Duodenal mucosa (tissue), 2 donors: Measurements from ENCODE around the gene PSMF1.
"Not testable (repeated sequence)": the region's sequence is repeated elsewhere in the genome, so short reads cannot be mapped to it uniquely, and the experiment has no call there.

Experiments
- H3K27ac ChIP-seq: one replicate; pipeline ENCODE4 v1.7.0; 2013; ENCODE audit warnings: low read depth, low read length
- H3K27me3 ChIP-seq, 2 donors: one replicate each; pipeline ENCODE4 v1.7.0; 2013; ENCODE audit warnings: low read length in 2 of 2, control low read depth in 1 of 2; ENCODE audit not compliant: insufficient read depth in 2 of 2, control insufficient read depth in 1 of 2
- H3K36me3 ChIP-seq, 2 donors: one replicate each; pipeline ENCODE4 v1.7.0; 2013; ENCODE audit warnings: low read length in 2 of 2, control low read depth in 1 of 2; ENCODE audit not compliant: insufficient read depth in 2 of 2, control insufficient read depth in 1 of 2
- H3K4me1 ChIP-seq, 2 donors: one replicate each; pipeline ENCODE4 v1.7.0; 2013; ENCODE audit warnings: low read length in 2 of 2, control low read depth in 1 of 2; ENCODE audit not compliant: insufficient read depth in 2 of 2, control insufficient read depth in 1 of 2
- H3K4me3 ChIP-seq, 2 donors: one replicate each; pipeline ENCODE4 v1.7.0; 2013; ENCODE audit warnings: low read length in 2 of 2, low read depth in 1 of 2
- H3K9ac ChIP-seq, 2 donors: one replicate each; pipeline ENCODE4 v1.7.0; 2013; ENCODE audit warnings: low read length in 2 of 2, low read depth in 1 of 2
- H3K9me3 ChIP-seq, 2 donors: one replicate each; pipeline ENCODE4 v1.7.0; 2013; ENCODE audit warnings: low read length in 2 of 2, control low read depth in 1 of 2; ENCODE audit not compliant: control insufficient read depth in 1 of 2

The PSMF1 gene

DNA sequence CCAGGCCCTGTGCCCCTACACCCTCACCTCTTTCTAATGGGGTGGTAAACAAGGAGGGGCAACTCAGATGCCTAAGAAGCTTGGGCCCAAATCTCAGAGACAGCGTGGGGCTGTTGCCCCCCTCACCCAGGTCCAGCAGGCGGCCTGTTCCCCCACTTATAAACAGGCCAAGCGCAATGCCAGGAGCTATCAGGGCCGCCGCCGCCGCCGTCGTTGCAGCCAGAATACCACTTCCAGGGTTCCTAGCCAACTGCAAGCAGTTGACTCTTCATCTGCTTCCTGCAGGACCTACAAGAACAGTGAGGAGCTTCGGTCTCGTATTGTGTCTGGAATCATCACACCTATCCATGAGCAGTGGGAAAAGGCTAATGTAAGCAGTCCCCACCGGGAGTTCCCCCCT lies 16.4 kb downstream of the PSMF1 start:
- Histone ChIP-seq H3K27ac (no peak overlapping the region), H3K36me3 (peaks cover 38 to 72% of the 10 kb centered on the region in 2 donors)

DNA sequence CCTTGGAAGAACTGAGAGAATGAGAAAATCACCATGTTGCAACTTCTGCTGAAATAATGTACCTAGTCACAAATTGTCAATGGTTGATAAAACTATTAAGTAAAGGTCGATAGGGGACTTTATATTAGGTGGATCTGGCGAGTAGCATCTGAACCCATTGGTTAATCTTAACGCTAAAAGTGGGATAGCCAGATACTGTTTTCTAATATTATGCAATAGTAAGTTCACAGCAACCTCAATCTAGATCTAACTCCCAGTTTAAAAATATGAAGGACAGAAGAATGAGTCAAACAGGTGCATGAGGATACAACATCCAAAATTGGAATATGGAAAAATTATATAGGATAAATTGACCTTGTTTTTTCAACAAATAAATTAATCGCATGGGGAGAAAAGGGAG lies 18.8 kb downstream of the PSMF1 start:
- Histone ChIP-seq H3K27ac (no peak overlapping the region), H3K9me3 (peaks cover 1 to 6% of the 10 kb centered on the region in 2 donors), H3K9ac (no peak overlapping the region), H3K36me3 (peaks cover 37 to 69% of the 10 kb centered on the region in 2 donors), H3K4me3 (no peak overlapping the region), H3K4me1 (no peaks in the 10 kb centered on the region), H3K27me3 (no peaks in the 10 kb centered on the region)

More for the DNA sequence above, 16.4 kb downstream of the PSMF1 start:
- no peaks in the 10 kb centered on the region for H3K27me3 ChIP-seq
- peaks cover 1 to 6% of the 10 kb centered on the region in 2 donors for H3K9me3 ChIP-seq
- no peak overlapping the region for H3K9ac ChIP-seq
- H3K4me3 ChIP-seq, result no peak overlapping the region
- no peaks in the 10 kb centered on the region for H3K4me1 ChIP-seq

DNA sequence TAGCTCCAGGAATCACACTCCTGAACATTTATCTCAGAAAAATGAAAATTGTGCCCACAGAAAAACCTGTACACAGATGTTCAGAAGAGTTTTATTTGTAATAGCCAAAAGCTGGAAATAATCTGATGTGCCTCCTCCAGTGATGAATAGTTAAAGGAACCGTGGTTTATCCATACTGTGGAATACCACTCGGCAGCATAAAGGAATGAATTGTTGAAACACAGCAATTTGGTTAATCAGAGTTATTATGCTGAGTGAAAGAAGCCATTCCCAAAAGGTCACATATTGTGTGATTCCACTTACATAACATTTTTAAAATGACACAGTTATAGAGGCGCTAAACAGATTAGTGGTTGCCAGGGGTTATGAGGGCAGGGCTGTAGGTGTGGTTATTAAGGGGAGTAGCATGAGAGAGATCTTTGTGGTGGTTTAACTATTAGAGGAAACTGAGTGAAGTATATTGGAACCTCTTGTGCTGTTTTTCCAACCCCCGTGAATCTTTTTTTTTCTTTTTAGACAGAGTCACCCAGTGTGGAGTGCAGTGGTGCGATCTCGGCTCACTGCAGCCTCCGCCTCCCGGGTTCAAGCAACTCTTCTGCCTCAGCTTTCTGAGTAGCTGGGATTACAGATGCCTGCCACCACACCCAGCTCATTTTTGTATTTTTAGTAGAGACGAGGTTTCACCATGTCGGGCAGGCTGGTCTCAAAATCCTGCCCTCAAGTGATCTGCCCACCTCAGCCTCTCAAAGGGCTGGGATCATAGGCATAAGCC lies 26.2 kb downstream of the PSMF1 start:
- H3K9me3 ChIP-seq, result no peaks in the 10 kb centered on the region
- H3K4me3 ChIP-seq, result no peak overlapping the region
- no peak overlapping the region for H3K27ac ChIP-seq
- no peaks in the 10 kb centered on the region for H3K4me1 ChIP-seq
- no peaks in the 10 kb centered on the region for H3K27me3 ChIP-seq
- H3K36me3 ChIP-seq, result peaks cover 23 to 57% of the 10 kb centered on the region in 2 donors
- H3K9ac ChIP-seq, result no peak overlapping the region

DNA sequence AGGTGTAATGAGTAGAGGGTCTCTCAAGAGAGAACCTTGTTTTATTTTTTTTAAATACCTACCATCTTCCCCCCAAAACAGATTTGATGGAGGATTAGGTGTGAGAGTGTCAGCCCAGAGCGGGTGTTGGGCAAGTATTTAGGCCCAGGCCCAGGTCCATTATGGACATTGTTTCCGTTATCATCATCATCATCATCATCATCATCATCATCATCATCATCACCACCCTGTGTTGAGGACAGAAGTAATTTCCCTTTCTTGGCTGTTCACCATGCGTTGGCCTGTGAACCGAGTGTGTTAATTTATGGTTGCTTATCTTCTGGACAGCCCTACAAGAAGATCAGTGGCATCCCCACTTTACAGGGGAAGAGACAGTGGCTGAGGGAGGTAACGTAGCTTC lies 28.6 kb downstream of the PSMF1 start:
- no peak overlapping the region for H3K4me3 ChIP-seq
- peaks cover 21 to 47% of the 10 kb centered on the region in 2 donors for H3K36me3 ChIP-seq
- no peaks in the 10 kb centered on the region for H3K9me3 ChIP-seq
- no peak overlapping the region for H3K27ac ChIP-seq
- no peaks in the 10 kb centered on the region for H3K4me1 ChIP-seq
- H3K9ac ChIP-seq, result no peak overlapping the region
- no peaks in the 10 kb centered on the region for H3K27me3 ChIP-seq

DNA sequence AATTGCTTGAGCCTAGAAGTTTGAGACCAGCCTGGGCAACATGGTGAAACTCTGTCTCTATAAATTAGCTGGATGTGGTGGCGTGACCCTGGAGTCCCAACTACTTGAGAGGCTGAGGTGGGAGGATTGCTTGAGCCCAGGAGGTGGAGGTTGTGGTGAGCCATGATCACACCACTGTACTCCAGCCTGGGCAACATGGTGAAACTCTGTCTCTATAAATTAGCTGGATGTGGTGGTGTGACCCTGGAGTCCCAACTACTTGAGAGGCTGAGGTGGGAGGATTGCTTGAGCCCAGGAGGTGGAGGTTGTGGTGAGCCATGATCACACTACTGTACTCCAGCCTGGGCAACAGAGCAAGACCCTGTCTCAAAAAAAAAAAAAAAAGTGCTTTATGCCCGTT lies 31.4 kb downstream of the PSMF1 start:
- H3K27me3 ChIP-seq, H3K27ac ChIP-seq, H3K9me3 ChIP-seq, H3K4me3 ChIP-seq, H3K4me1 ChIP-seq, H3K9ac ChIP-seq: not testable (repeated sequence)
- peaks cover 30 to 65% of the 10 kb centered on the region in 2 donors for H3K36me3 ChIP-seq

DNA sequence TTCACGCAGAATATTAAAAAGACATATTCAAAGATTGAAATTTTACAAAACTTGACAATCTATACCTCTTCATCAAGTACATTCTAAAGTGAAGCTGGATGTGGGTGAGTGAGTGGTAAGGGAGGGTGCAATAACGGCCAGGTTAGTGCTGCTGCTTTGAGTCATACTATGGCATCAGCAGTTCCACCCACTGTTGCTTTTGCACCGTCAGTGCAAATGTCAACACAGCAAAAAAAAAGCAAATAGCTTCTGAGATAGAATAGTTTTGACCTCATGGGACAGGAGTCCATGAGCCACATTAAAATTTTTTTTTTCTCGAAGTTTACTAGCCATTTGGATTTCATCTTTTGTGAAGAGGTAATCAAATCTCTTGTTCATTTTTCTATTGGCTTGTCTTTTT lies 31.8 kb downstream of the PSMF1 start:
- H3K36me3 ChIP-seq, result peaks cover 30 to 68% of the 10 kb centered on the region in 2 donors
- no peaks in the 10 kb centered on the region for H3K9me3 ChIP-seq
- no peaks in the 10 kb centered on the region for H3K4me1 ChIP-seq
- H3K4me3 ChIP-seq, result no peak overlapping the region
- H3K9ac ChIP-seq, result no peak overlapping the region
- H3K27ac ChIP-seq, result no peak overlapping the region
- no peaks in the 10 kb centered on the region for H3K27me3 ChIP-seq

DNA sequence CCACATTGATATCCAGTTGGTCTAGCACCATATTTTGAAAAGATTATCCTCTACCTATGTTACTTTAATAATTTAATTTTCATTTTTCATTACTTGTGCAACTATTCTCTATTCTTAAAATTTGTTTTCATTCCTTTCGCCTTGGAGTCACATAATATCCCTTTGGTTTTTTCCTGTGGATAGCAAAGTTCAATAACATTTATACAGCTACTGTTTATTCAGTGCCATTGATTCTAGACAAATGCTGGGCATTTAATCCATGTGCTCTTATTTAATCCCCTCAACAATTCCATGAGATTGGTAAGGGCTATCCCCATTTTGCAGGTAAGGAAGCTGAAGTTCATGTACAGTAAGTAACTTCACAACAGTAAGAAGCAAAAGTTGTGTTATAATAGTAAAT lies 32.6 kb downstream of the PSMF1 start:
- Histone ChIP-seq H3K9ac (no peak overlapping the region), H3K27ac (no peak overlapping the region), H3K4me1 (no peaks in the 10 kb centered on the region), H3K4me3 (no peak overlapping the region), H3K9me3 (no peaks in the 10 kb centered on the region), H3K36me3 (peaks cover 31 to 66% of the 10 kb centered on the region in 2 donors), H3K27me3 (no peaks in the 10 kb centered on the region)

DNA sequence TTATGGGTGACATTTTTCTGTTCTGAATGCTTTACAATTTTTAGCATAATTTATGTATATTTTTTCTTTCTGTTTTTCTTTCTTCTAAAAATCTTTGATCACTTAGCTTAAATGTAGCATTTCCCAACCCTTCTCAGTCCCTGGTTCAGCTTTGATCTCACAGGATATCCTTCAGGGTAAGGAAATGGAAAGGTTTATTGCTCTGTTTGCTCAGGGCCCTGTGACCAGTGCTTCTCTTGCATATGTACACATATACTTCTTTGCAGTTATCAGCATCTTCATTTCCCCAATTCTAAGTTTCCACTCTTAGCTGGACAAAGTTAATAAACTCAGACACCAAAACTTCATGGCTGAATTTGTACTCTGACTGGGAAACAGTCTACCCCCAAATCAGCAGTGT lies 35.8 kb downstream of the PSMF1 start:
- peaks cover 19 to 60% of the 10 kb centered on the region in 2 donors for H3K36me3 ChIP-seq
- no peak overlapping the region for H3K27ac ChIP-seq

DNA sequence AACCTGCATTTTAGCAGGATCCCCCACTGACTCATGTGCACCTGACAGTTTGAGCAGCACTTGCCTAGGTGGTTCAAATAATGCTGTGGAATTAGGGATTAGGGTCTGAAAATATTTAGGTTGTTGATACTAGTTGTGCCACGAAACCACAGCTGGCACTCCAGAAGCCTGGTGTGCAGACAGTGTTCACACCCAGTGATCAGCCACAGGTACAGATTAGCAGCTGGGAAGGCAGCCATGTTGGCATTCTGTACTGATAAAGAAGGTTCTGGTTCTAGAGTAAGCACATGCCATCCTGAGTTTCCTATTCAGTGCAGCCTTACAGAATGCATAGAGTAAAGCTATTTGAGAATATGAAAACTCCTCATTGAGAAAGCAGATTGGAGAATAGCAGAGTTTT lies 36.3 kb downstream of the PSMF1 start:
- Histone ChIP-seq H3K4me3 (no peak overlapping the region), H3K4me1 (no peaks in the 10 kb centered on the region), H3K9ac (no peak overlapping the region), H3K27ac (no peak overlapping the region), H3K36me3 (peaks cover 19 to 56% of the 10 kb centered on the region in 2 donors), H3K27me3 (no peaks in the 10 kb centered on the region), H3K9me3 (no peaks in the 10 kb centered on the region)

More for the DNA sequence above, 35.8 kb downstream of the PSMF1 start:
- Histone ChIP-seq H3K27me3 (no peaks in the 10 kb centered on the region), H3K9me3 (no peaks in the 10 kb centered on the region), H3K4me1 (no peaks in the 10 kb centered on the region), H3K4me3 (no peak overlapping the region), H3K9ac (no peak overlapping the region)

DNA sequence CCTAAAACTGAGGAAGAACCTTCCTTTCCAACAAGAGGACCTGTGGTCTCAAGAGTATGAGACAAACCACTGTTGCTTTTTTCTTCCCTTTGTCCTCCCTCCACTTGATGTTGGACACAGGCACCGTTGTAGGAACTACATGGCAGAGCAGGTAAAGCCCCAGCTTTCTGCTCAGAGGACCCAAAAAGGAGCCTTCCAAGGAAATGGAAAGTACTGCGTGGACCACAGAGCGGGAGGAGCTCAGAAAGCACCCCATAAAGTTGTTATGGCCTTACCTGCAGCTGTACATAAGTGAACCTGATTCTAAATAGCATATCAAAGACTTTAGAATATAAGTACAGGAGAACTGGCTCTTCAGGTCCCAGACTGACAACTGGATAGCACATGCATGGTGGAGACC lies 36.9 kb downstream of the PSMF1 start:
- H3K9me3 ChIP-seq, result no peaks in the 10 kb centered on the region
- H3K36me3 ChIP-seq, result peaks cover 19 to 59% of the 10 kb centered on the region in 2 donors
- H3K27me3 ChIP-seq, result no peaks in the 10 kb centered on the region
- H3K4me1 ChIP-seq, result no peaks in the 10 kb centered on the region
- no peak overlapping the region for H3K9ac ChIP-seq
- H3K27ac ChIP-seq, result no peak overlapping the region
- no peak overlapping the region for H3K4me3 ChIP-seq
